ENCODE results near the gene CFAP68. TPM values are rescaled to one million over a fixed set of nuclear protein-coding genes. Genes with fewer than 3 reads are reported as not detected.
"Not testable (repeated sequence)": the region's sequence is repeated elsewhere in the genome, so short reads cannot be mapped to it uniquely, and the experiment has no call there.

Gene CFAP68
- total and polyA plus RNA-seq, 2 experiments from 2014 or later: 9.9 to 52.8 TPM

- H3K27me3 Mint-ChIP-seq (ENCODE audit: insufficient read depth, low read depth, poor library complexity); H3K4me1 ChIP-seq (ENCODE audit: insufficient read depth); H3K4me1 Mint-ChIP-seq; H4K20me1 ChIP-seq (replicated peaks; ENCODE audit: insufficient read depth); H3K4me3 Mint-ChIP-seq; H3K4me2 ChIP-seq; H3K27me3 ChIP-seq (ENCODE audit: insufficient read depth); H3K9me2 ChIP-seq (ENCODE audit: insufficient read depth); H3F3A ChIP-seq (replicated peaks; ENCODE audit: low read depth); H3K27ac ChIP-seq (ENCODE audit: low read depth); H3K36me3 ChIP-seq (ENCODE audit: insufficient read depth); H2AFZ ChIP-seq; H3K27ac Mint-ChIP-seq; H3K79me2 ChIP-seq (replicated peaks; ENCODE audit: insufficient read depth); H3K4me3 ChIP-seq; H3K36me3 Mint-ChIP-seq (ENCODE audit: low read depth); ATAC-seq; DNase-seq (ENCODE audit: low spot score); H3K9me3 Mint-ChIP-seq: not testable (repeated sequence)
These were observed 5.7 kb downstream of the CFAP68 start for GRCh38 chr11:111885053-111885452.

- Histone ChIP-seq H3K27ac (ENCODE audit: low read depth) (no peak overlapping the region), H2AFZ (no peak overlapping the region), H3F3A (replicated peaks; ENCODE audit: low read depth) (no peaks in the 10 kb centered on the region), H3K9me2 (ENCODE audit: insufficient read depth) (no peaks in the 10 kb centered on the region), H3K4me1 (ENCODE audit: insufficient read depth) (no peaks in the 10 kb centered on the region), H3K4me2 (no peak overlapping the region), H3K36me3 (ENCODE audit: insufficient read depth) (no peaks in the 10 kb centered on the region), H3K27me3 (ENCODE audit: insufficient read depth) (no peaks in the 10 kb centered on the region), H3K4me3 (no peak overlapping the region), H3K79me2 (replicated peaks; ENCODE audit: insufficient read depth) (no peaks in the 10 kb centered on the region), H4K20me1 (replicated peaks; ENCODE audit: insufficient read depth) (no peaks in the 10 kb centered on the region)
- ATAC-seq (no peak), DNase-seq (ENCODE audit: low spot score) (no peak)
- no peaks in the 10 kb centered on the region for H3K4me1 Mint-ChIP-seq
- no peak overlapping the region for H3K27ac Mint-ChIP-seq
- peaks cover 4% of the 10 kb centered on the region for H3K27me3 Mint-ChIP-seq (ENCODE audit: insufficient read depth, low read depth, poor library complexity)
- no peak for TF ChIP-seq POLR2AphosphoS5 (IDR thresholded peaks at IDR 0.05; ENCODE audit: low read depth)
- no peak for TF ChIP-seq ZNF462 (CRISPR knock-in tag; IDR thresholded peaks at IDR 0.05)
- TF ChIP-seq EZH2phosphoT487 (IDR thresholded peaks at IDR 0.05; ENCODE audit: unreplicated experiment): no peak
- H3K4me3 Mint-ChIP-seq: no peak overlapping the region
- no peaks in the 10 kb centered on the region for H3K9me3 Mint-ChIP-seq
- no peaks in the 10 kb centered on the region for H3K36me3 Mint-ChIP-seq (ENCODE audit: low read depth)
These were observed 6.7 kb downstream of the CFAP68 start for GRCh38 chr11:111886032-111886431.

Measured in GM23338 (cell line).